SK-MEL-5 (cell line): Measurements from ENCODE around the gene ZNF668. TPM values are rescaled to one million over a fixed set of nuclear protein-coding genes. Genes with fewer than 3 reads are reported as not detected.
"Not testable (repeated sequence)": the region's sequence is repeated elsewhere in the genome, so short reads cannot be mapped to it uniquely, and the experiment has no call there.

Experiments
- DNase-seq: peaks from one replicate; pipeline ENCODE4 v3.0.0-alpha.2; 2016; ENCODE audit warnings: low read depth, low spot score
- in situ Hi-C: cut with HindIII; loops from 2 replicates; pipeline ENCODE4 v1.10.0; 2016; ENCODE audit warnings: low sequenced_read_pairs, high pct_unique_total_duplicates, low pct_unique_long_range_greater_than_20kb
- total RNA-seq: library from RNA; depleted of rRNA; stranded (reverse); fragments of >200 nt; shearing (Covaris generic); gene quantifications from 2 replicates; pipeline ENCODE4 v1.2.3, GENCODE V29; 2014; rRNA removed

The ZNF668 gene
- total RNA-seq, 1 experiment from 2014 or later = 9.3 TPM

GRCh38 chr16:31033709-31034492, 40.1 kb downstream of the ZNF668 start:
- DNase-seq = peak; percentile 86
- in situ Hi-C loops = no loop called here

DNA sequence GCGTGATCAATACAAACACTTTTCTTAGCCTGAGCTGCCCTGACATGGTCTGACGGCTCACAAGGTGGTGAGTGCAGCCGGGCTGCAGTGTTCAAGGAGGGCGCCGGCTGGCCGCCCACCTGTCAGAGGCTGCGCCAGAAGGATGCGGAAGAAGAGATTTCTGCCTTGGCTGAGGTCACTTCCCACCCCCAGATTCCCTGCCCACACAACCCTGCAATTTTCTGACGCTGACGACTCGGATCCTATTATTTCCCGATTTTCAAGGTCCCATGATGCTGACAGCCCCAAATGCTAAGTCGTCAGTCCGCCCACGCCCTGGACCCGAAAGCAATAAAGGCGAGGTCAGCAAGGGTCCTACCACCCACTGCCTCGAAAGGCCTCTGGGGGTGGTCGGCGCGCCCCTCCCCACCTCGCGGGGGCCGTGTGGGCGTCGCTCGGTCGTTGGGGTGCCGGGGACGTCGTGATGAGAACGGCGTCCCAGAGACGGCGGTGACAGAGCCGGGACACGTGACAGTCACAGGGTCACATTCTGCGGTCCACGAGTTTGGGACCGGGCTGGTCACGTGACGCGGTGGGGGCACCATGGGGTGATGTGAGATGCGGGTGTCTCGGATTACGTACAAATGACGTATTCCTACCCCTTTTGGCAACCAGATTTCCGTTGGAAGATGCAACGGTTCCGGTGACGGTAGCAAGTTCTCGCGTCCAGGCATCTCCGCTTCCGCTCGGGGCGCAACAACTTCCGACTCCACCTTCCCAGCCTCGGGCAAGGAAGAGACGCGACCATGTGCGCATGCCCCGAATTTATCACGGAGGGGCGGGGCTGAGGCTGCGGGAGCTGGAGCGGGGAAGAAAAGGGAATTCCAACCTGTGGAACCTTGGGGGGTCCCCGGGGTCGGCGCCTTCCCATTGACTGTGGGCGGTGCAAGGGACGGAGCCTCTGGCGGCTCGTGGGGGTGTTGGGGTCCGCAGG, 41.0 kb downstream of the ZNF668 start, which contains the start of gene STX4:
Gene STX4, plus strand, starts transcription at position 823 of the 973 bp plus-strand sequence. CDS start 248 bp downstream, outside the sequence.
- DNase-seq = peak; percentile 95
- in situ Hi-C loops = no loop called here

GRCh38 chr16:31031276-31031675, 42.8 kb downstream of the ZNF668 start:
- in situ Hi-C loops = no loop called here
- no peak for DNase-seq

- no peak for DNase-seq
Observed at GRCh38 chr16:31029272-31029671, 44.8 kb downstream of the ZNF668 start.

GRCh38 chr16:31025339-31025738, 48.7 kb downstream of the ZNF668 start:
- in situ Hi-C loops = no loop called here

More at GRCh38 chr16:31029272-31029671, 44.8 kb downstream of the ZNF668 start:
- in situ Hi-C loops = no loop called here

GRCh38 chr16:31023627-31024226, 50.3 kb downstream of the ZNF668 start:
- in situ Hi-C loops = no loop called here
- DNase-seq = no peak

More at GRCh38 chr16:31025339-31025738, 48.7 kb downstream of the ZNF668 start:
- DNase-seq = no peak

GRCh38 chr16:31023252-31023602, 50.8 kb downstream of the ZNF668 start:
- DNase-seq = no peak
- in situ Hi-C loops = no loop called here

GRCh38 chr16:31022544-31023251, 51.3 kb downstream of the ZNF668 start:
- in situ Hi-C loops = no loop called here
- no peak for DNase-seq

DNA sequence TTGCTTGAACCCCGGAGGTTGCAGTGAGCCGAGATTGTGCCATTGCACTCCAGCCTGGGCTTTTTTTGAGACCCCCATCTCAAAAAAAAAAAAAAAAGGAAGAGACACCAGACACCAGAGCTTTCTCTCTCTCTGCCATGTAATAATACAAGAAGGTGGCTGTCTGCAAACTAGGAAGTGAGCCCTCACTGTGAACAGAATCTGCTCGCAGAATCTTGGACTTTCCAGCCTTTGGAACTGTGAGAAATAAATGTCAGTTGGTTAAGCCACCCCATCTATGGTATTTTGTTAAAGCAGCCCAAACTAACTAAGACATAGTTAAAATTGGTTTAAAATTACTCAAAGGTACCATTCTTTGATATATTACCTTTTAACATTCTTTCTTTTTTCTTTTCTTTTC, 53.5 kb downstream of the ZNF668 start:
- in situ Hi-C loops = no loop called here
- DNase-seq = no peak

DNA sequence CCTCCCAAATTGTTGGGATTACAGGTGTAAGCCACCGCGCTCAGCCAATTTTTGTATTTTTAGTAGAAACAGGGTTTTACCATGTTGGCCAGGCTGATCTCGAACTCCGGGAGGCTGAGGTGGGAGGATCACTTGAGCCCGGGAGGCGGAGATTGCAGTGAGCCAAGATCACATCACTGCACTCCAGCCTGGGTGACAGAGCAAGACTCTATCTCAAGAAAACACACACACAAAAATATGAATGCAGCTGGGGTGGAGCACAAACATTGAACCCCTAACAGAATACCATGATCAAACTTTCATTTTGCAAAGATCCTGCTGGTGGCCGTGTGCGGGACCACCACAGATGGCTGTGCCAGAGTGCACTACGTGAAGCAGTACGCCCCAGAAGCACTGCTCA, 56.3 kb downstream of the ZNF668 start:
- DNase-seq, in situ Hi-C loops: not testable (repeated sequence)

DNA sequence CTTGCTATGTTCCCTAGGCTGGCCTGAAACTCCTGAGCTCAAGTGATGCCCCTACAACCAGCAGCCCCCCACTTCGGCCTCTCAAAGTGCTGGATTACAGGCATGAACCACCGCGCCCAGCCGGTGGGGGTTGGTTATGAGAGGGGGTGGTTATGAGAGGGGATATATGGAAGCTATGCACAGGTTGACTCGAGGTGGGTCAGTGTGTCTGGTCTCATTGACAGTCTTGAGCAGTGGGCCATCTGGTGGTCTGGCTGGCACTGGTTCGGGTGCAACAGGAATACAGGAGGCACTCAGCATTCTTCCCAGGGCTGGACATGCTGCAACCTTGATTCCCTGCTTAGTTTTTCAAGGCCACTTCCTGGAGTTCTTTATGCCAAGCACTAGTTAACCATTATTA, 58.0 kb downstream of the ZNF668 start:
- in situ Hi-C loops = no loop called here
- DNase-seq = peak; percentile 32

GRCh38 chr16:31013292-31013691, 60.7 kb downstream of the ZNF668 start:
- DNase-seq, in situ Hi-C loops: not testable (repeated sequence)

GRCh38 chr16:31011815-31012214, 62.2 kb downstream of the ZNF668 start:
- in situ Hi-C loops = not testable (repeated sequence)

More at GRCh38 chr16:31011815-31012214, 62.2 kb downstream of the ZNF668 start:
- DNase-seq = not testable (repeated sequence)

Other genes with a start within 250 kb of the ZNF668 start
- gene BCL7C, start 180.2 kb downstream of the ZNF668 start, total RNA-seq = 21.5 and 22.0 TPM in 2 replicates
- gene CTF1, start 177.6 kb downstream of the ZNF668 start, total RNA-seq = 0.13 and 0.29 TPM in 2 replicates
- gene FBXL19, start 150.7 kb downstream of the ZNF668 start, total RNA-seq = 20.8 and 22.0 TPM in 2 replicates
- gene ORAI3, start 125.2 kb downstream of the ZNF668 start, total RNA-seq = 35.2 and 43.9 TPM in 2 replicates
- gene SETD1A, start 116.5 kb downstream of the ZNF668 start, total RNA-seq = 1.8 and 4.0 TPM in 2 replicates
- gene HSD3B7, start 89.0 kb downstream of the ZNF668 start, total RNA-seq = 4.3 and 5.2 TPM in 2 replicates
- gene STX1B, start 63.6 kb downstream of the ZNF668 start, total RNA-seq = 0.13 TPM in 1 of 2 replicates, not detected in the other
- 9.6 and 10.5 TPM in 2 replicates for gene STX4, start 40.7 kb downstream of the ZNF668 start, total RNA-seq
- 9.0 and 9.3 TPM in 2 replicates for gene ZNF646, start 182 bp upstream of the ZNF668 start, total RNA-seq
- gene PRSS53, start 14.7 kb upstream of the ZNF668 start, total RNA-seq = 0.40 and 0.50 TPM in 2 replicates
- gene VKORC1, start 20.6 kb upstream of the ZNF668 start, total RNA-seq = 206 and 219 TPM in 2 replicates
- gene BCKDK, start 34.1 kb upstream of the ZNF668 start, total RNA-seq = 23.6 and 27.2 TPM in 2 replicates
- 26.9 and 34.3 TPM in 2 replicates for gene KAT8, start 43.4 kb upstream of the ZNF668 start, total RNA-seq
- not detected in 2 replicates for gene PRSS8, start 61.5 kb upstream of the ZNF668 start, total RNA-seq
- gene PRSS36, start 75.8 kb upstream of the ZNF668 start, total RNA-seq = 0.05 and 0.50 TPM in 2 replicates
- gene FUS, start 105.9 kb upstream of the ZNF668 start, total RNA-seq = 24.1 and 25.1 TPM in 2 replicates
- 123 and 141 TPM in 2 replicates for gene PYCARD, start 128.5 kb upstream of the ZNF668 start, total RNA-seq
- 0.16 TPM in 1 of 2 replicates, not detected in the other for gene TRIM72, start 139.9 kb upstream of the ZNF668 start, total RNA-seq
- not detected in 2 replicates for gene PYDC1, start 142.9 kb upstream of the ZNF668 start, total RNA-seq
- gene ITGAM, start 185.7 kb upstream of the ZNF668 start, total RNA-seq = 0.21 and 0.58 TPM in 2 replicates